ENCODE results near the gene SIGLEC11.

SIGLEC11 gene

GRCh38 chr19:49921871-49922795 is 38.8 kb downstream of the SIGLEC11 start:
- peaks cover 14% of the 10 kb centered on the region for H3K4me1 Mint-ChIP-seq (ENCODE audit: low read depth)
- H3K36me3 Mint-ChIP-seq (ENCODE audit: low read depth), result peaks cover 39% of the 10 kb centered on the region
- H3K4me3 Mint-ChIP-seq, result no peak overlapping the region

GRCh38 chr19:49920624-49921363 is 40.2 kb downstream of the SIGLEC11 start:
- H3K36me3 Mint-ChIP-seq (ENCODE audit: low read depth), result peaks cover 42% of the 10 kb centered on the region
- no peak overlapping the region for H3K4me3 Mint-ChIP-seq
- no peaks in the 10 kb centered on the region for H3K9me3 Mint-ChIP-seq
- DNase-seq (ENCODE audit: low spot score), result no peak
- no peak overlapping the region for H3K27ac Mint-ChIP-seq
- H3K27me3 Mint-ChIP-seq (ENCODE audit: low read depth), result no peaks in the 10 kb centered on the region
- H3K4me1 Mint-ChIP-seq (ENCODE audit: low read depth), result peaks cover 12% of the 10 kb centered on the region

More at GRCh38 chr19:49921871-49922795, 38.8 kb downstream of the SIGLEC11 start:
- DNase-seq (ENCODE audit: low spot score), result peak; percentile 12
- no peak overlapping the region for H3K27ac Mint-ChIP-seq
- no peaks in the 10 kb centered on the region for H3K9me3 Mint-ChIP-seq
- H3K27me3 Mint-ChIP-seq (ENCODE audit: low read depth), result no peaks in the 10 kb centered on the region

- DNase-seq (ENCODE audit: low spot score), result no peak
- no peaks in the 10 kb centered on the region for H3K27me3 Mint-ChIP-seq (ENCODE audit: low read depth)
- H3K9me3 Mint-ChIP-seq, result no peaks in the 10 kb centered on the region
- no peak overlapping the region for H3K27ac Mint-ChIP-seq
- H3K36me3 Mint-ChIP-seq (ENCODE audit: low read depth), result peaks cover 56% of the 10 kb centered on the region
- no peak overlapping the region for H3K4me3 Mint-ChIP-seq
- peaks cover 12% of the 10 kb centered on the region for H3K4me1 Mint-ChIP-seq (ENCODE audit: low read depth)
Measured at GRCh38 chr19:49918089-49918488, 42.9 kb downstream of the SIGLEC11 start.

GRCh38 chr19:49916839-49917733 is 43.9 kb downstream of the SIGLEC11 start:
- Mint-ChIP-seq H3K4me1 (ENCODE audit: low read depth) (peaks cover 19% of the 10 kb centered on the region), H3K36me3 (ENCODE audit: low read depth) (peaks cover 60% of the 10 kb centered on the region), H3K4me3 (no peak overlapping the region), H3K27ac (no peak overlapping the region), H3K27me3 (ENCODE audit: low read depth) (no peaks in the 10 kb centered on the region), H3K9me3 (no peaks in the 10 kb centered on the region)
- no peak for DNase-seq (ENCODE audit: low spot score)

- H3K9me3 Mint-ChIP-seq, result no peaks in the 10 kb centered on the region
- H3K27me3 Mint-ChIP-seq (ENCODE audit: low read depth), result no peaks in the 10 kb centered on the region
- peaks cover 22% of the 10 kb centered on the region for H3K4me1 Mint-ChIP-seq (ENCODE audit: low read depth)
- H3K36me3 Mint-ChIP-seq (ENCODE audit: low read depth), result peaks cover 58% of the 10 kb centered on the region
- H3K4me3 Mint-ChIP-seq, result no peak overlapping the region
- DNase-seq (ENCODE audit: low spot score), result no peak
- H3K27ac Mint-ChIP-seq, result no peak overlapping the region
Measured at GRCh38 chr19:49915271-49915670, 45.7 kb downstream of the SIGLEC11 start.

GRCh38 chr19:49913720-49914119 is 47.3 kb downstream of the SIGLEC11 start:
- Mint-ChIP-seq H3K9me3 (no peaks in the 10 kb centered on the region), H3K4me3 (no peak overlapping the region), H3K27me3 (ENCODE audit: low read depth) (no peaks in the 10 kb centered on the region), H3K36me3 (ENCODE audit: low read depth) (peaks cover 58% of the 10 kb centered on the region), H3K4me1 (ENCODE audit: low read depth) (peaks cover 20% of the 10 kb centered on the region), H3K27ac (no peak overlapping the region)
- DNase-seq (ENCODE audit: low spot score), result no peak

- H3K36me3 Mint-ChIP-seq (ENCODE audit: low read depth), result peaks cover 61% of the 10 kb centered on the region
- no peak for DNase-seq (ENCODE audit: low spot score)
- H3K9me3 Mint-ChIP-seq, result no peaks in the 10 kb centered on the region
- H3K27me3 Mint-ChIP-seq (ENCODE audit: low read depth), result no peaks in the 10 kb centered on the region
- H3K27ac Mint-ChIP-seq, result no peak overlapping the region
- peaks cover 20% of the 10 kb centered on the region for H3K4me1 Mint-ChIP-seq (ENCODE audit: low read depth)
- no peak overlapping the region for H3K4me3 Mint-ChIP-seq
Measured at GRCh38 chr19:49912965-49913685, 47.8 kb downstream of the SIGLEC11 start.

GRCh38 chr19:49911381-49912145 is 49.4 kb downstream of the SIGLEC11 start:
- peak; percentile 44 for DNase-seq (ENCODE audit: low spot score)
- Mint-ChIP-seq H3K4me1 (ENCODE audit: low read depth) (peaks cover 21% of the 10 kb centered on the region), H3K27ac (peak overlapping the region; percentile 63), H3K27me3 (ENCODE audit: low read depth) (no peaks in the 10 kb centered on the region), H3K9me3 (no peaks in the 10 kb centered on the region), H3K4me3 (peak overlapping the region; percentile 21), H3K36me3 (ENCODE audit: low read depth) (peaks cover 55% of the 10 kb centered on the region)

- no peak for DNase-seq (ENCODE audit: low spot score)
- Mint-ChIP-seq H3K27me3 (ENCODE audit: low read depth) (no peaks in the 10 kb centered on the region), H3K4me3 (no peak overlapping the region), H3K4me1 (ENCODE audit: low read depth) (peaks cover 24% of the 10 kb centered on the region), H3K27ac (no peak overlapping the region), H3K9me3 (no peaks in the 10 kb centered on the region), H3K36me3 (ENCODE audit: low read depth) (peaks cover 57% of the 10 kb centered on the region)
Measured at GRCh38 chr19:49910179-49910578, 50.8 kb downstream of the SIGLEC11 start.

GRCh38 chr19:49908480-49909420 is 52.2 kb downstream of the SIGLEC11 start:
- no peak for DNase-seq (ENCODE audit: low spot score)
- Mint-ChIP-seq H3K4me3 (no peak overlapping the region), H3K4me1 (ENCODE audit: low read depth) (peaks cover 24% of the 10 kb centered on the region), H3K27ac (no peak overlapping the region), H3K9me3 (no peaks in the 10 kb centered on the region), H3K36me3 (ENCODE audit: low read depth) (peaks cover 46% of the 10 kb centered on the region), H3K27me3 (ENCODE audit: low read depth) (no peaks in the 10 kb centered on the region)

GRCh38 chr19:49907745-49908446 is 53.1 kb downstream of the SIGLEC11 start:
- Mint-ChIP-seq H3K9me3 (no peaks in the 10 kb centered on the region), H3K27ac (peak overlapping the region; percentile 15), H3K36me3 (ENCODE audit: low read depth) (peaks cover 37% of the 10 kb centered on the region), H3K27me3 (ENCODE audit: low read depth) (no peaks in the 10 kb centered on the region), H3K4me1 (ENCODE audit: low read depth) (peaks cover 19% of the 10 kb centered on the region), H3K4me3 (no peak overlapping the region)
- no peak for DNase-seq (ENCODE audit: low spot score)
